ENCODE measurements around the gene BANF1. TPM values are rescaled to one million over a fixed set of nuclear protein-coding genes. Genes with fewer than 3 reads are reported as not detected.

BANF1 gene
- total and polyA plus RNA-seq, 2 of the 13 experiments (the other 11 are each of a cell fraction or from before 2014, with no cell fraction given) = 40.5 to 86.5 TPM

DNA sequence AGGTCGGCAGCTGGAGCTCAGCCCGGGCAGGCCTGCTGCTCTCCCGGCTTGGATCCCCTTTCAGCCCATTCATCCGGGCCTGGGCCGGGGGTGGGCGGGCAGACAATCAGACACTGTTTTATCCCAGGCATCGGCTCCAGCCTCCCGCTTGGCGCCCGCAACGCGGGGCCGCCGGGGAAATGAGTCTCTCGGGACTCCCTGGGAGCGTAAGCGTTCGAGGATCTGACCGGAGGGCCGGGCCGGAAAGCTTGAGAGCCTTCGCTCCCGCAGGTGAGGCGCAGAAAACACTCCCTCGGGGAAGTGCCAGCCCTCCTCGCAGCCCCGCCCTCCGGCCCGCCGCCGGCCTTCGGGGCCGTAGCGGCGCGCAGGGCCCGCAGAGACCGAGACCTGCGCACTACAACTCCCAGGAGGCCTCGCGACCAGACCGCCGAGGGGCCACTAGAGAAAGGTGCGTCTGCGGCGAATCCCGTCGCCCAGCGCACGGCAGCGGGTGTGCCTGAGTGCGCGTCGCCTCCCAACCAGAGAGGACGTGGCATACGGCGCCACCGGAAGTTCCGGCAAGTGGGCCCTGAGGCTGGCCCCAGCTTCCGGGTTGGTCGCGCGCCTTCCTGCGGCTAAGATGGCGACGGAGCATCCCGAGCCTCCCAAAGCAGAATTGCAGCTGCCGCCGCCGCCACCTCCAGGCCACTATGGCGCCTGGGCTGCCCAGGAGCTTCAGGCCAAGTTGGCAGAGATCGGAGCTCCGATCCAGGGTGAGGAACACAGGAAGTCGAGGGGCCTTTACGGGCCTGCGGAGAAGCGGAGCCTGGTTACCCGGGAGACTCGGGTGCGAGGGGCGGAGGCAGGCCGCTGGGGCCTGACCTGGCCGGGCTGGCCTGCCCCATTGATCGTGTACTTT is 49.7 kb downstream of the BANF1 start, which contains the start of gene SF3B2 (continued):
- TF ChIP-seq CREM (IDR thresholded peaks at IDR 0.05) (peak; percentile 94), CREM (CRISPR knock-in tag; IDR thresholded peaks at IDR 0.05) (0 out of 2 replicates have a peak, but pooled peaks have one; percentile 26), ZNF766 (CRISPR knock-in tag; IDR thresholded peaks at IDR 0.05; ENCODE audit: borderline replicate concordance) (peak; percentile 36; the same call in 1 of the 2 replicates), SMAD1 (CRISPR knock-in tag; IDR thresholded peaks at IDR 0.05; ENCODE audit: borderline replicate concordance, low read depth) (peak; percentile 88; the same call in 1 of the 2 replicates), HNF1A (IDR thresholded peaks at IDR 0.05; ENCODE audit: low read depth) (no peak), HNF1A (CRISPR knock-in tag; IDR thresholded peaks at IDR 0.05; ENCODE audit: borderline replicate concordance) (peak; percentile 81; the same call in 1 of the 2 replicates), CBX5 (CRISPR knock-in tag; IDR thresholded peaks at IDR 0.05; ENCODE audit: borderline replicate concordance) (no peak; the same call in 1 of the 2 replicates), WIZ (CRISPR knock-in tag; IDR thresholded peaks at IDR 0.05) (0 out of 2 replicates have a peak, but pooled peaks have one; percentile 25), MEIS2 (CRISPR knock-in tag; IDR thresholded peaks at IDR 0.05) (no peak; the same call in 1 of the 2 replicates), DZIP1 (CRISPR knock-in tag; IDR thresholded peaks at IDR 0.05) (no peak), IRX3 (CRISPR knock-in tag; IDR thresholded peaks at IDR 0.05; ENCODE audit: borderline replicate concordance, low read depth) (no peak), ZNF263 (CRISPR knock-in tag; IDR thresholded peaks at IDR 0.05) (no peak; the same call in 1 of the 2 replicates), PITX1 (CRISPR knock-in tag; IDR thresholded peaks at IDR 0.05) (peak; percentile 8; the same call in 1 of the 2 replicates), ZNF484 (CRISPR knock-in tag; IDR thresholded peaks at IDR 0.05; ENCODE audit: borderline replicate concordance, low read depth) (no peak), TGIF2 (CRISPR knock-in tag; IDR thresholded peaks at IDR 0.05) (peak; percentile 48; the same call in 1 of the 2 replicates), MATR3 (CRISPR knock-in tag; IDR thresholded peaks at IDR 0.05) (no peak)
- TF ChIP-seq, protein P1, sequence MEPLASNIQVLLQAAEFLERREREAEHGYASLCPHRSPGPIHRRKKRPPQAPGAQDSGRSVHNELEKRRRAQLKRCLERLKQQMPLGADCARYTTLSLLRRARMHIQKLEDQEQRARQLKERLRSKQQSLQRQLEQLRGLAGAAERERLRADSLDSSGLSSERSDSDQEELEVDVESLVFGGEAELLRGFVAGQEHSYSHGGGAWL (CRISPR knock-in tag; IDR thresholded peaks at IDR 0.05) = peak; percentile 13; the same call in 1 of the 2 replicates
- TF ChIP-seq, protein P2, sequence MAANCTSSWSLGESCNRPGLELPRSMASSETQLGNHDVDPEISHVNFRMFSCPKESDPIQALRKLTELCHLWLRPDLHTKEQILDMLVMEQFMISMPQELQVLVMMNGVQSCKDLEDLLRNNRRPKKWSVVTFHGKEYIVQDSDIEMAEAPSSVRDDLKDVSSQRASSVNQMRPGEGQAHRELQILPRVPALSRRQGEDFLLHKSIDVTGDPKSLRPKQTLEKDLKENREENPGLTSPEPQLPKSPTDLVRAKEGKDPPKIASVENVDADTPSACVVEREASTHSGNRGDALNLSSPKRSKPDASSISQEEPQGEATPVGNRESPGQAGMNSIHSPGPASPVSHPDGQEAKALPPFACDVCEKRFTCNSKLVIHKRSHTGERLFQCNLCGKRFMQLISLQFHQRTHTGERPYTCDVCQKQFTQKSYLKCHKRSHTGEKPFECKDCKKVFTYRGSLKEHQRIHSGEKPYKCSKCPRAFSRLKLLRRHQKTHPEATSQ (CRISPR knock-in tag; IDR thresholded peaks at IDR 0.05; ENCODE audit: borderline replicate concordance) = 0 out of 2 replicates have a peak, but pooled peaks have one; percentile 42

All from HepG2 (cell line).